ENCODE measurements around the gene CRELD1.

The CRELD1 gene

GRCh38 chr3:9908286-9908685, 25.3 kb upstream of the CRELD1 start:
- no peak for TF ChIP-seq CTCF (conservative IDR thresholded peaks at IDR 0.05; ENCODE audit: low read length)
- no peak for DNase-seq (ENCODE audit: low read depth)
- H3K4me3 ChIP-seq (ENCODE audit: low read length) = no peak overlapping the region

GRCh38 chr3:9909221-9910013, 24.2 kb upstream of the CRELD1 start:
- H3K4me3 ChIP-seq (ENCODE audit: low read length) = no peak overlapping the region
- no peak for DNase-seq (ENCODE audit: low read depth)
- no peak for TF ChIP-seq CTCF (conservative IDR thresholded peaks at IDR 0.05; ENCODE audit: low read length)

GRCh38 chr3:9911863-9912262, 21.8 kb upstream of the CRELD1 start:
- no peak for DNase-seq (ENCODE audit: low read depth)
- no peak overlapping the region for H3K4me3 ChIP-seq (ENCODE audit: low read length)
- no peak for TF ChIP-seq CTCF (conservative IDR thresholded peaks at IDR 0.05; ENCODE audit: low read length)

GRCh38 chr3:9912294-9912935, 21.2 kb upstream of the CRELD1 start:
- peak; percentile 36 for DNase-seq (ENCODE audit: low read depth)
- no peak for TF ChIP-seq CTCF (conservative IDR thresholded peaks at IDR 0.05; ENCODE audit: low read length)
- no peak overlapping the region for H3K4me3 ChIP-seq (ENCODE audit: low read length)

GRCh38 chr3:9913601-9914000, 20.0 kb upstream of the CRELD1 start:
- no peak for TF ChIP-seq CTCF (conservative IDR thresholded peaks at IDR 0.05; ENCODE audit: low read length)
- H3K4me3 ChIP-seq (ENCODE audit: low read length) = no peak overlapping the region
- DNase-seq (ENCODE audit: low read depth) = no peak

- DNase-seq (ENCODE audit: low read depth) = no peak
- TF ChIP-seq CTCF (conservative IDR thresholded peaks at IDR 0.05; ENCODE audit: low read length) = no peak
- no peak overlapping the region for H3K4me3 ChIP-seq (ENCODE audit: low read length)
Measured at GRCh38 chr3:9914011-9914410, 19.6 kb upstream of the CRELD1 start.
